ENCODE measurements around the gene CHST8. TPM values are rescaled to one million over a fixed set of nuclear protein-coding genes. Genes with fewer than 3 reads are reported as not detected.

CHST8 gene
- total and polyA plus RNA-seq, 2 of the 13 experiments (the other 11 are each of a cell fraction or from before 2014, with no cell fraction given): not detected

GRCh38 chr19:33627526-33627925 lies 5.8 kb downstream of the CHST8 start:
- no peak for FAIRE-seq

More at GRCh38 chr19:33627526-33627925, 5.8 kb downstream of the CHST8 start:
- DNase-seq (ENCODE audit: low spot score): no peak
- Histone ChIP-seq H4K20me1 (ENCODE audit: insufficient read depth, low read length) (no peaks in the 10 kb centered on the region), H3K4me3 (replicated peaks in 1 of 3; ENCODE audit: insufficient read depth in 1 of 3, low read depth in 2 of 3, low read length in 3 of 3) (no peak overlapping the region), H3K36me3 (replicated peaks in 1 of 2; ENCODE audit: control insufficient read depth in 1 of 2, insufficient read depth in 2 of 2, low read length in 2 of 2) (no peaks in the 10 kb centered on the region), H3K27me3 (ENCODE audit: control insufficient read depth in 1 of 2, insufficient read depth in 2 of 2, low read length in 2 of 2) (peaks cover 8 to 67% of the 10 kb centered on the region in 2 experiments), H3K4me1 (ENCODE audit: insufficient read depth, low read length) (no peaks in the 10 kb centered on the region), H3K79me2 (ENCODE audit: insufficient read depth, low read length) (no peaks in the 10 kb centered on the region), H3K27ac (ENCODE audit: extremely low read length, insufficient read depth, low read length) (no peak overlapping the region), H2AFZ (ENCODE audit: low read length) (no peak overlapping the region), H3K9ac (ENCODE audit: insufficient read depth, low read depth, low read length) (no peak overlapping the region), H3K9me3 (ENCODE audit: low read length) (no peaks in the 10 kb centered on the region), H3K4me2 (ENCODE audit: low read depth, low read length) (no peak overlapping the region)
- TF ChIP-seq PITX1 (CRISPR knock-in tag; IDR thresholded peaks at IDR 0.05) (no peak), ZBTB4 (CRISPR knock-in tag; IDR thresholded peaks at IDR 0.05; ENCODE audit: borderline replicate concordance) (no peak), ZC3H4 (CRISPR knock-in tag; IDR thresholded peaks at IDR 0.05; ENCODE audit: borderline replicate concordance) (no peak), SIX4 (CRISPR knock-in tag; IDR thresholded peaks at IDR 0.05) (no peak), GRHL1 (CRISPR knock-in tag; conservative IDR thresholded peaks at IDR 0.05) (no peak), HNF4A (CRISPR knock-in tag; IDR thresholded peaks at IDR 0.05) (no peak), PHF21A (CRISPR knock-in tag; IDR thresholded peaks at IDR 0.05) (no peak), ONECUT2 (CRISPR knock-in tag; IDR thresholded peaks at IDR 0.05) (no peak), TRAFD1 (CRISPR knock-in tag; IDR thresholded peaks at IDR 0.05; ENCODE audit: borderline replicate concordance) (no peak), KAT8 (CRISPR knock-in tag; IDR thresholded peaks at IDR 0.05) (no peak), MIER2 (CRISPR knock-in tag; IDR thresholded peaks at IDR 0.05) (no peak), CHD4 (IDR thresholded peaks at IDR 0.05; ENCODE audit: borderline replicate concordance, low read length) (no peak)
- ChIA-PET POLR2A (no interaction called here), CTCF (ENCODE audit: low intra/inter-chr PET ratio, low total read pairs) (no interaction called here)
- 0% methylated on average over 2 of the region's 5 CpGs for WGBS (ENCODE audit: low lambda C conversion rate)
- ATAC-seq: no peak
- no TSS peak for BruUV-seq (replicated peaks)
- in situ Hi-C loops (cut with HindIII; ENCODE audit: extremely low pct_ligation_motif_present, low pct_unique_long_range_greater_than_20kb): no loop called here
- intact Hi-C loops (cut with micrococcal nuclease; ENCODE audit: unreplicated experiment): no loop called here

All from HepG2 (cell line).